GM18499 (cell line): ENCODE results near the gene GPC5.
"Not testable (repeated sequence)": the region's sequence is repeated elsewhere in the genome, so short reads cannot be mapped to it uniquely, and the experiment has no call there.

Experiments used
- ATAC-seq: cut with Tn5 transposase; IDR thresholded peaks from one replicate; pipeline ENCODE4 v1.9.1; 2021; ENCODE audit warnings: moderate number of reproducible peaks; ENCODE audit not compliant: insufficient read depth, unreplicated experiment

The GPC5 gene

GRCh38 chr13:92656103-92656502 is 1257.7 kb downstream of the GPC5 start:
- no peak for ATAC-seq

GRCh38 chr13:92656648-92657047 is 1258.2 kb downstream of the GPC5 start:
- no peak for ATAC-seq

- ATAC-seq: no peak
Measured at GRCh38 chr13:92657565-92657964, 1259.1 kb downstream of the GPC5 start.

- no peak for ATAC-seq
Measured at GRCh38 chr13:92658293-92658692, 1259.9 kb downstream of the GPC5 start.

DNA sequence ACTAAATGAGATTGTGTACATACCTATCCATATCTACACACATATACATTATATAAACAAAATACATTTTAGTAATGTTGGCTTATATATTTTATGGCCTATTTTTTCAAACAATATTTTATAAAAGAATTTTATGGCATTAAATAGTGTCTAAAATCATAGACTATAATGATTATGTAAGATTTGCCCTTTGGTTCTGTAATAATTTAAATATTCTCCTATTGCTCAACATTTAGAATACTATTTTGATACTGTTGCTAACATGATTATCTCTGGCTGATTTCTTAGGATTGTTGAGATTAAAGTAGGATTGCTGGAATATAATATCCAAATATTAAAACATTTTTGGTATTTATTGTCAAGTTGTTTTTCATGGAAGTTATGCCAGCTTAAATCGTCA is 1263.0 kb downstream of the GPC5 start:
- no peak for ATAC-seq

GRCh38 chr13:92668157-92668556 is 1269.7 kb downstream of the GPC5 start:
- ATAC-seq: no peak

DNA sequence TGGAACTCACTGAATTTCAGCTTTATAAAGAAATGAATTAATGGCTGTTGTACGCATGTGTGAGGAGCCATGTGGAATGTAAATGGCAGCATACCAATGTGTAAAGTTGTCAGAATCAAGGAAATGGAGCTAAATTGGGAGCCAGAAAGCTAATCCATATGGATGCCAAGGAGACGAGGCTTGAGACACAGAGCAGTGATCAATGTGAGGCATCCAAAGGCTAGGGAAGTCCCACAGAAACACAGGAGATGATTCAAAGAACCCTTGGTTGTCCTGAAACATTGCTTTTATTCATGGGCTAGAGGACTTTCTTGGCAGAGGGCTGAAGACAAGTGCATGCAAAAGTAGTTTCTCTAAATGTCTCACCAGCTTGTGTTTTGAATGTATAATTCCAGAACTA is 1271.7 kb downstream of the GPC5 start:
- no peak for ATAC-seq

GRCh38 chr13:92671821-92672220 is 1273.4 kb downstream of the GPC5 start:
- no peak for ATAC-seq

GRCh38 chr13:92676246-92676645 is 1277.8 kb downstream of the GPC5 start:
- no peak for ATAC-seq

GRCh38 chr13:92677571-92677970 is 1279.2 kb downstream of the GPC5 start:
- no peak for ATAC-seq

DNA sequence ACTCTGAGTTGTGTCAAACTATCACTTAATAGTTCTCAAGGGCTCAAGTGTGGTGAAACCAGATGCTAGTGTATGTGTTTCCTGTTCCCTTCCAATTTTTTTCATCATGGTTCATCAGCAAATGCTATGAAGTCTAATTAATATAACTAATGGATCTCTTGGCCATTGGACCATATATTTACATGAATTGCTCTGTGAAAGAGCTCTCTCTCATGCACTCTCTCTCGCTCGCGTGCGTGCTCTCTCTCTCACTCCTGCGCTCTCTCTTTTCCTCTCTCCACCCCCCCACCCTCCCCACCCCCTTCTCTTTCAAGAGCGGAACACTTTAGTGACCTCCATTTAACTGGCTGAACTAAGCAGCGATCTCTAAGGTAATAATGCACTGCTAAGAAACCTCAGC is 1281.2 kb downstream of the GPC5 start:
- ATAC-seq: no peak

DNA sequence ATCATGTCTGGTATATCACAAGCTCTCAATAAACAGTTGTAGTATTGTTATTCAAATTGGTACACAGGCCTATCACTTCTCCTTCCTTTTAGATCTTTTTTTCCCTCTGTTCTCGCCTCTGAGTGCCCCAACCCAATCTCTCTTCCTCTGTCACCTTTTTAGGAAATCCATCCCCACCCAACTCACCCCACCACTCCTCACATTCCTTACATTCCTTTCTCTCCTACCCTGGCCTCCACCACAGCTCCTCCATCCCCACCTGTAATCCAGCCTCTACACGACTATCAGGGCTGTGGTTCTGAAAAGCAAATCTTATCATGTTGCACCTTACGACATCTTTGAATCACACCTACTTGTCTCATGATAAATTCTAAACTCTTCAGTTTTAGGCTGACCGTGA is 1282.8 kb downstream of the GPC5 start:
- ATAC-seq: no peak

GRCh38 chr13:92682832-92683517 is 1284.6 kb downstream of the GPC5 start:
- ATAC-seq: no peak

GRCh38 chr13:92694047-92694446 is 1295.6 kb downstream of the GPC5 start:
- no peak for ATAC-seq

DNA sequence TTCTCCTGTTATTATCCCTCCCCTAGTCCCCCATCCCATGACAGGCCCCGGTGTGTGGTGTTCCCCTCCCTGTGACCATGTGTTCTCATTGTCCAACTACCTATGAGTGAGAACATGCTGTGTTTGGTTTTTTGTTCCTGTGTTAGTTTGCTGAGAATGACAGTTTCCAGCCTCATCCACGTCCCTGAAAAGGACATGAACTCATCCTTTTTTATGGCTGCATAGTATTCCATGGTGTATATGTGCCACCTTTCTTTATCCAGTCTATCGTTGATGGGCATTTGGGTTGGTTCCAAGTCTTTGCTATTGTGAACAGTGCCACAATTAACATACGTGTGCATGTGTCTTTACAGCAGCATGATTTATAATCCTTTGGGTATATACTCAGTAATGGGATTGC is 1297.4 kb downstream of the GPC5 start:
- not testable (repeated sequence) for ATAC-seq

DNA sequence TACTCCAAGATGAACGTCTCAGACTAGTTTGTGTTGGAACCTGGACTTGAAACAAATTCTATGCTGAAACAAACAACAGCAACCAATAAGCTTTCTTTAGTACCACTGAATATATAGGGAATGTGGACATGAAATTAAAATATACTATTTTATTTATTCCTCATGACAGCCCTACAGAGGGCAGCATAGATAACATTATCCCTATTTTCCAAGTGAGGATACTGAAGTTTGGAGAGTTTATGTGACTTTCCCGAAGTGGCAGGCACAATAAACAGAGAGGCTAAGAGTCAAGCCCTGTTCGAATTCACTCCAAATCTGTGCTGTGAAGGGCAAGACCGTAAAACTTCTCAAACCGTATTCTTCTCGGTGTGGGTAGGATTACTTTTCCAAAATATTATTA is 1318.3 kb downstream of the GPC5 start:
- ATAC-seq: no peak

DNA sequence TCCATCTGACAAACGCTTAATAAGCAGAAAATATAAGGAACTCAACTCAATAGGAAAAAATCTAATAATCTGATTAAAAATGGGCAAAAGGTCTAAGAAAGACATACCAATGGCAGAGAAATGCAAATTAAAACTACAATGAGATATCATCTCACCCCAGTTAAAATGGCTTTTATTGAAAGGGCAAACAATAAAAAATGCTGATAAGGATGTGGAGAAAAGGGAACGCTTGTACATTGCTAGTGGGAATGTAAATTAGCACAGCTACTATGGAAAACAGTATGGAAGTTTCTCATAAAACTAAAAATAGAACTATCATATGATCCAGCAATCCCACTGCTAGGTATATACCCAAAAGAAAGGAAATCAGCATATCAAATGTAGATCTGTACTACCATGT is 1319.4 kb downstream of the GPC5 start:
- ATAC-seq: no peak

GRCh38 chr13:92719868-92720267 is 1321.4 kb downstream of the GPC5 start:
- ATAC-seq: no peak

GRCh38 chr13:92721620-92722019 is 1323.2 kb downstream of the GPC5 start:
- ATAC-seq: no peak

GRCh38 chr13:92727118-92727517 is 1328.7 kb downstream of the GPC5 start:
- ATAC-seq: no peak

DNA sequence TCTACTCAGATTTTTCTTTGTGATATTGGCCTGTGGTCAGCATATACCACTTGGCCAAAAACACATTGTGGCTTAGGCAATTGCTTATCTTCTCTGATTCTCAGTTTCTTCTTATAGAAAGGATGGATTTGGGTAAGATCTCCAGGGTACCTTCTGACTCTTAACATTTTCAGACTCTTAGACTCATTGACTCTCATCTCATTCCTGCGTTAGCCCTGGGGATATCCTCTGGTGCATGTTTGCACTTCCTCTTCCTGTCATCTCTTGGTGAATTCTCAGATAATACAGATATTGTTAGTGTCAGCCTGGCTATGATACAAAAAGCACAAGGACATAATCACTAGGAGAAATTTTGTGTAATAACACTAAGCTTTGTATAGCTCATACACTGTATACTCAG is 1335.6 kb downstream of the GPC5 start:
- ATAC-seq: no peak

DNA sequence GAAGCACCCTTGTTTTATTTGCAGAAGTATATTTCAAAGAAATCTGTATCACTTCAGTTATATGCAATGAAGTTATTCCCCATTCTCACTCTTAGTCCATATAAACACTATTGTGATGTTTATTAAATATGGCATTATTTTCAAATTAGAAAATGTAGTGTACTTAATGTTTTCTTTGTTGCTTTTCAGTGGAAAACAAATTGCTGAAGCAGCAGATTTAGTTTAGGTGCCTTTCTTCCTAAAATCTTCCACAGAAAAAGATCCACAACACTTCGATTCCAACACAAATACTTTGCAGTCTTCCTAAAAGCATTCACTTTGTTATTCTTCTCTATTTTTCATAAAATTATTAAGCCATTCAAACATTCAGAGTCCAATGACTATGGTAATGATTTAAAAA is 1336.1 kb downstream of the GPC5 start:
- no peak for ATAC-seq

DNA sequence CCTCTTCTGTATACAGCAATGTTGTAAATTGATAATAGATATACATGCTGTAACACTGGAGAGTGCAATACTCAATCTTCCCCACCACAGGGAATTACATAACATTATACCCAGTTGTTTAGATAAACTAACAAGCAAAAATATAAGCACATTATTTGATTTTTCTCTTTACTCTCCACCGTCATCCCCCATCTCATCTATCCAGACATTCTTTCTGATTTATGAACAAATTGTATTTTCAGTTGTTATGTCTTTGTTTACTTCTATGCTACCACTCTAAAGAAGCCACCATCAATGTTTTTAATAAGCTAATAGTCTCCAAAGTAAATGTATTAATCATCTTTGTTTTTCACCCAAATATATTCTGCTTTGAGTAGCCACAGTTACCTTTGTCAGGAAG is 1337.5 kb downstream of the GPC5 start:
- ATAC-seq: no peak
